GF-D8 (cell line): ENCODE results near the gene SMYD3.

Experiments used
- DNase-seq: peaks from one replicate; lab custom pipeline; 2025; lab: John Stamatoyannopoulos, UW

Gene SMYD3

GRCh38 chr1:246306415-246307037 lies 200.6 kb downstream of the SMYD3 start:
- DNase-seq, result no peak

- DNase-seq, result no peak
Measured at GRCh38 chr1:246304484-246305259, 202.4 kb downstream of the SMYD3 start.

- no peak for DNase-seq
Measured at GRCh38 chr1:246302711-246303317, 204.3 kb downstream of the SMYD3 start.

GRCh38 chr1:246302251-246302625 lies 204.8 kb downstream of the SMYD3 start:
- no peak for DNase-seq

GRCh38 chr1:246301553-246302250 lies 205.4 kb downstream of the SMYD3 start:
- no peak for DNase-seq

GRCh38 chr1:246300626-246301549 lies 206.2 kb downstream of the SMYD3 start:
- DNase-seq, result no peak

GRCh38 chr1:246297279-246298265 lies 209.5 kb downstream of the SMYD3 start:
- no peak for DNase-seq

GRCh38 chr1:246295968-246296367 lies 211.1 kb downstream of the SMYD3 start:
- peak; percentile 20 for DNase-seq

- DNase-seq, result no peak
Measured at GRCh38 chr1:246295340-246295739, 211.7 kb downstream of the SMYD3 start.

GRCh38 chr1:246294263-246294662 lies 212.8 kb downstream of the SMYD3 start:
- no peak for DNase-seq

- no peak for DNase-seq
Measured at GRCh38 chr1:246293366-246294121, 213.5 kb downstream of the SMYD3 start.

GRCh38 chr1:246292571-246292970 lies 214.5 kb downstream of the SMYD3 start:
- no peak for DNase-seq

- no peak for DNase-seq
Measured at GRCh38 chr1:246291127-246291526, 216.0 kb downstream of the SMYD3 start.

GRCh38 chr1:246283771-246284410 lies 223.2 kb downstream of the SMYD3 start:
- no peak for DNase-seq

GRCh38 chr1:246281639-246282038 lies 225.4 kb downstream of the SMYD3 start:
- no peak for DNase-seq

GRCh38 chr1:246281195-246281594 lies 225.9 kb downstream of the SMYD3 start:
- DNase-seq, result no peak

- no peak for DNase-seq
Measured at GRCh38 chr1:246280551-246280950, 226.5 kb downstream of the SMYD3 start.

GRCh38 chr1:246279402-246279801 lies 227.7 kb downstream of the SMYD3 start:
- no peak for DNase-seq

- no peak for DNase-seq
Measured at GRCh38 chr1:246278371-246278770, 228.7 kb downstream of the SMYD3 start.
